Activated CD4-positive, alpha-beta T cell treated with anti-CD3 and anti-CD28 coated beads, Interleukin-2, amount 10 ng/mL, durations not matched to agents 24 days and 14 days (primary cell): ENCODE data around the gene GMPS. TPM values are rescaled to one million over a fixed set of nuclear protein-coding genes. Genes with fewer than 3 reads are reported as not detected.
"Not testable (repeated sequence)": the region's sequence is repeated elsewhere in the genome, so short reads cannot be mapped to it uniquely, and the experiment has no call there.

Experiments used
- DNase-seq: peaks from one replicate; pipeline ENCODE4 v3.0.0; 2022
- H3K27ac Mint-ChIP-seq: one replicate; pipeline ENCODE4 v1.8.0; 2022; ENCODE audit warnings: mild to moderate bottlenecking, mixed read lengths
- H3K27me3 Mint-ChIP-seq: one replicate; pipeline ENCODE4 v1.8.0; 2022; ENCODE audit warnings: mixed read lengths
- H3K36me3 Mint-ChIP-seq: one replicate; pipeline ENCODE4 v1.8.0; 2022; ENCODE audit warnings: low read depth, mild to moderate bottlenecking, mixed read lengths
- H3K4me1 Mint-ChIP-seq: one replicate; pipeline ENCODE4 v1.8.0; 2021; ENCODE audit warnings: mixed read lengths
- H3K4me3 Mint-ChIP-seq: one replicate; pipeline ENCODE4 v1.8.0; 2022; ENCODE audit warnings: mild to moderate bottlenecking, moderate library complexity, mixed read lengths
- H3K9me3 Mint-ChIP-seq: one replicate; pipeline ENCODE4 v1.8.0; 2021; ENCODE audit warnings: mixed read lengths
- intact Hi-C: fragments of 100-400 bp; cut with micrococcal nuclease; formaldehyde crosslinking; loops from one replicate; pipeline ENCODE4 v1.15.1; 2023
- total RNA-seq: library from RNA; stranded (reverse); gene quantifications from 2 replicates; pipeline ENCODE4 v1.2.3, GENCODE V29; 2022

GMPS gene
- total RNA-seq, 1 donor from 2014 or later = 151 TPM

DNA sequence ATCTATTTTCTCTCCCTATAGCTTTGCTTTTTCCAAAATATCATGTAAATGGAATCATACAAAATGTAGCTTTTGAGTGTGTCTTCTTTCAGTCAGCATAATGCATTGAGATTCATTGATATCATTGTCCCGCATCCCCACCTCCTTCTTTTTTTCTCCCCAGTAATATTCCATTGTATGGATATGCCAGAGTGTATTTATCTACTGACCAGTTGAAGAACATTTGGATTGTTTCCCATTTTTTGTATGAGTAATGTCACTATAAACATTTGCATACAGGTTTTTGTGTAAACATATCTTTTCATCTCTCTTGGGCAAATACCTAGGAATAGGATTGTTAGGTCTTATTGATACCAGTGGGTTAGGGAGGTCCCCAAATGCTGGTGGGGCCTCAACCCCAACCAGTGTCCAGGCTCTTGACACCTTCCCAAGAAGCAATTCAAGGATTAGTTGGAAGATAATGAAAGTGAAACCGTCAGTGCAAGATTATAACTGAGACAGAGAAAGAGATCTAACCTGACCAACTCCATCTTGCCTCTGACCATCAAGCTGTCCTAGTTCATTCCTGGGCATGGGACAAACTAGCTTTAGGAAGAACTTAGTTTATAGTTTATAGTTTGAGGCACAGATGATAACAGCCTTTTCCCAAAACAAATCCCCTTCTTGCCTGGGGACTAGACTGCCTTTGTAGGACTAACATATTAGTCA, 8.8 kb upstream of the GMPS start:
- peaks cover 3% of the 10 kb centered on the region for H3K36me3 Mint-ChIP-seq
- H3K27ac Mint-ChIP-seq = peak overlapping the region; percentile 82
- no peak overlapping the region for H3K4me3 Mint-ChIP-seq
- peaks cover 2% of the 10 kb centered on the region for H3K27me3 Mint-ChIP-seq
- H3K4me1 Mint-ChIP-seq = peaks cover 27% of the 10 kb centered on the region
- intact Hi-C loops = loop anchor here (1.0 kb wide), 2 partner anchors 7 to 9 kb away; partner anchors contain the start of genes GMPS and SLC33A1
- peaks cover 6% of the 10 kb centered on the region for H3K9me3 Mint-ChIP-seq
- DNase-seq = no peak

DNA sequence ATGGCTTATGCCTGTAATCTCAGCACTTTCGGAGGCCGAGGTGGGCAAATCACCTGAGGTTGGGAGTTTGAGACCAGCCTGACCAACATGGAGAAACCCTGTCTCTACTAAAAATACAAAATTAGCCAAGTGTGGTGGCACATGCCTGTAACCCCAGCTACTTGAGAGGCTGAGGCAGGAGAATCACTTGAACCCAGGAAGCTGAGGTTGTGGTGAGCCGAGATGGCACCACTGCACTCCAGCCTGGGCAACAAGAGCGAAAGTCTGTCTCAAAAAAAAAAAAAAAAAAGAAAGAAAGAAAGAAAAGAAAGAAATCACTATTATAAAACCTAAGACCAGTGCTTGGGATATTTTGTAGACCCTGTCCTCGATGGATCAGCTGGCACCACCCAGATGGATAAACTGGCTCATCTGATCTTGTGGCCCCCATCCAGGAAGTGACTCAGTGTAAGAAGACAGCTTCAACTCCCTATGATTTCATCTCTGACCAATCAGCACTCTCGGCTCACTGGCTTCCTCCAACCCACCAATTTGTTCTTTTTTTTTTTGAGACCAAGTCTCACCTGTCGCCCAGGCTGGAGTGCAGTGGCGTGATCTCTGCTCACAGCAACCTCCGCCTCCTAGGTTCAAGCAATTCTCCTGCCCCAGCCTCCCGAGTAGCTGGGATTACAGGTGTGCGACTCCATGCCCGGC, 8.0 kb upstream of the GMPS start:
- DNase-seq = peak; percentile 87
- H3K9me3 Mint-ChIP-seq, H3K36me3 Mint-ChIP-seq, H3K27me3 Mint-ChIP-seq: not testable (repeated sequence)
- intact Hi-C loops = loop anchor here (1.0 kb wide), 2 partner anchors 8 kb away; partner anchors contain the start of genes GMPS and SLC33A1
- H3K27ac Mint-ChIP-seq = peak overlapping the region; percentile 82
- peak overlapping the region; percentile 37 for H3K4me3 Mint-ChIP-seq
- peaks cover 27% of the 10 kb centered on the region for H3K4me1 Mint-ChIP-seq

DNA sequence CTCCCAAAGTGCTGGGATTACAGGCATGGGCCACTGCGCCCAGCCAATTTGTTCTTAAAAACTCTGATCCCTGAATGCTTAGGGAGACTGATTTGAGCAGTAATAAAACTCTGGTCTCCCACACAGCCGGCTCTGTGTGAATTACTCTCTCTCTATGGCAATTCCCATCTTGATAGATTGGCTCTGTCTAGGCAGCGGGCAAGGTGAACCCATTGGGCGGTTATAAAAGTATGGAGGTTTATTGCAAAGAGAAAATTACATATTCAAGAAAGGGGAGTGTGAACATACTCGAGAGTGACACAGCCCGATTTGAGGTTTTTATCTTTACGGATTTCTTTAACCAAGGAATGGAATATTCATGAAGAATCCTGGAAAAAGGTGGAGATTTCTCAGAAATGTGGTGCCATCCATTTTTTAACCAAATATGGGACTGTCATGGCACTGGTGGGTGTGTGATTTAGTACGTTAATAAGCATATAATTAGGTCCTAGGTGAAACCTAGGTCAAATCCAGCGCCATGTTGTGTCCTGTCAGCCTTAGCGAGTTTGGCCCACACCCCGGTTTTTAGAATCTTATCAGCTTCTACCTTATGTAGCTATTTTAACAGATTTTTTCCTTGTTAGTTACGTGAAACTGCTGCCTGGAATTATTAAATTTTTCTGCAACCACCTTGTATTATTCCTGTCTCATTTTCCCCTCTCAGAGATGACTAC, 7.2 kb upstream of the GMPS start:
- no peaks in the 10 kb centered on the region for H3K27me3 Mint-ChIP-seq
- peak; percentile 47 for DNase-seq
- H3K9me3 Mint-ChIP-seq = peaks cover 6% of the 10 kb centered on the region
- peaks cover 3% of the 10 kb centered on the region for H3K36me3 Mint-ChIP-seq
- H3K27ac Mint-ChIP-seq = peak overlapping the region; percentile 82
- peaks cover 26% of the 10 kb centered on the region for H3K4me1 Mint-ChIP-seq
- intact Hi-C loops = no loop called here
- peak overlapping the region; percentile 37 for H3K4me3 Mint-ChIP-seq

GRCh38 chr3:155869691-155870090, 759 bp upstream of the GMPS start:
- H3K27me3 Mint-ChIP-seq = no peaks in the 10 kb centered on the region
- intact Hi-C loops = loop anchor here (1.0 to 5.0 kb wide), 5 partner anchors 7 to 1291 kb away; partner anchors contain the start of genes C3orf33, CCNL1 and SLC33A1
- H3K4me1 Mint-ChIP-seq = peaks cover 17% of the 10 kb centered on the region
- peak overlapping the region; percentile 88 for H3K4me3 Mint-ChIP-seq
- no peaks in the 10 kb centered on the region for H3K9me3 Mint-ChIP-seq
- H3K27ac Mint-ChIP-seq = peak overlapping the region; percentile 96
- DNase-seq = no peak
- peaks cover 2% of the 10 kb centered on the region for H3K36me3 Mint-ChIP-seq

- H3K36me3 Mint-ChIP-seq = peaks cover 2% of the 10 kb centered on the region
- peak overlapping the region; percentile 88 for H3K4me3 Mint-ChIP-seq
- H3K9me3 Mint-ChIP-seq = no peaks in the 10 kb centered on the region
- H3K4me1 Mint-ChIP-seq = peaks cover 22% of the 10 kb centered on the region
- H3K27ac Mint-ChIP-seq = peak overlapping the region; percentile 85
- no peaks in the 10 kb centered on the region for H3K27me3 Mint-ChIP-seq
- peak; percentile 88 for DNase-seq
- intact Hi-C loops = loop anchor here (1.0 to 5.0 kb wide), 5 partner anchors 9 to 1289 kb away; partner anchors contain the start of genes C3orf33, CCNL1 and SLC33A1
Measured at GRCh38 chr3:155870945-155871745, 695 bp downstream of the GMPS start.

DNA sequence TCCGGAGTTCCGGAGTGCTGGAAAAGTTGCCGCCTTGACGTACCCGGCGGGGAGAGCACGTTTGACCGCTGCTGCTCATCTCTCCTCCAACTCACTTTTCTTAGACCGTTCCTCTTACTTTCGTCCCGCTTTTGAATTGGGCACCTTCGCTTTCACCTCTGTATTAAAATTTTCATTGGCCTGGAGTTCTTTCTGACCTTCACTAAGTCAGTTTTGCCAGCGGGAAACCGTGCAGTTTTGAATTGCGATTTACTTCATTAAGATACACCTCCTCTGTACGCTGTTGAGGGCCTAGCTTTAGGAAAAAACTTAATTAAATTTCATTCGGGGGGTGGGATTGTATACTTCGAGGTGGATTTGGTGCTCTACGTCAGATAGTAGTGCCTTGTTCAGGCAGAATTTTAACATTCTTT, 1.3 kb downstream of the GMPS start:
- no peak for DNase-seq
- intact Hi-C loops = loop anchor here (5.0 kb wide), 1 partner anchor 41 kb away; no protein-coding TSS in a partner anchor
- H3K36me3 Mint-ChIP-seq = peaks cover 2% of the 10 kb centered on the region

DNA sequence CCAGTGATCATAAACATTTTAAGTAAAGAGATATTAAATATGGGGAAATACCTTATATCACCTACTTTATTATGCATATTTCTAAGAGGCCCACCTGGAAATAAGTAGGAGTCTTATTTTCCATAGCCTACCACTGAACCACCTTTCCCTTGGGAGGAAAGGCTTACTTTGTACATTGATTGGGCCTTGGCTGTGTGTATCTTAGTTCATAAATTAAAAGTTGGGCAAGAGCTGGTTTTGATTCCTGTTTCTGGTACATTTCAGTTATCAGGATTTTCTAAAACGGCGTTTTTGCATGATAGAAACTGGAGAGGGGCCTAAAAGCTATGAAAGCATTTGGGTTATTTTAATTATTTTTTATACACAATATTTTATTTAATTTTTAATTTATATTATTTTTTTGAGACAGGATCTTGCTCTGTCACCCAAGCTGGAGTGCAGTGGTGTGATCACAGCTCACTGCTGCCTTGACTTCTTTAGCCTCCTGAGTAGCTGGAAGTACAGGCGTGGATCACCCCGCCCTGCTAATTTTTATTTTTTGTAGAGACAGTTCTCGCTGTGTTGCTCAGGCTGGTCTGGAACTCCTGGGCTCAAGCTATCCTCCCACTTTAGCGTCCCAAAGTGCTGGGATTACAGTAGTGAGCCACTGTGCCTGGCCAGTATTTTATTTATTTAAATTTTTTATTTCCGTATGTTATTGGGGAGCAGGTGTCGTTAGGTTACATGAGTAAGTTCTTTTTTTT, 2.6 kb downstream of the GMPS start:
- no peaks in the 10 kb centered on the region for H3K9me3 Mint-ChIP-seq
- peaks cover 27% of the 10 kb centered on the region for H3K4me1 Mint-ChIP-seq
- DNase-seq = peak; percentile 51
- intact Hi-C loops = loop anchor here (5.0 kb wide), 1 partner anchor 39 kb away; no protein-coding TSS in a partner anchor
- H3K27ac Mint-ChIP-seq = no peak overlapping the region
- H3K36me3 Mint-ChIP-seq = peaks cover 2% of the 10 kb centered on the region
- H3K27me3 Mint-ChIP-seq = no peaks in the 10 kb centered on the region
- peak overlapping the region; percentile 21 for H3K4me3 Mint-ChIP-seq

More for the DNA sequence above, 1.3 kb downstream of the GMPS start:
- Mint-ChIP-seq H3K4me1 (peaks cover 25% of the 10 kb centered on the region), H3K9me3 (no peaks in the 10 kb centered on the region), H3K4me3 (peak overlapping the region; percentile 88), H3K27ac (peak overlapping the region; percentile 85), H3K27me3 (no peaks in the 10 kb centered on the region)

DNA sequence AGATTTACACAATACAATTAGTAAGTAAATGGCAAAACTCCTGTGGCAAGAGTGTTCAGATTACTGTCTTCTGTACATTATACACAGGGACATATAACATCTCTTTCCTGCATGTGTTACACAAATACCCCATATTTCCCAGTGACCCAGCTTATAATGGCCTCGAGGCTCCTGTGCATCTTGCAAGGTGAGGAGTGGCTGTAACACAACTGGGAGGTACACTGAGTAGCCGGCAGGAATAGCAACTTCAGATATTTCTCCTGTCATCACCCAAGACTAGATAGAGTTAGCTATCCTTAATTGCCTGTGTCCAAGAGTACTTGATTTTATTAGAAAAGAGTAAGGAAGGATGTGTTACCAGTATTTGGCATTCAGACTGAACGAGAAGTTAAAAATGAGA, 5.6 kb downstream of the GMPS start:
- H3K36me3 Mint-ChIP-seq = peaks cover 2% of the 10 kb centered on the region
- no peak overlapping the region for H3K4me3 Mint-ChIP-seq
- intact Hi-C loops = no loop called here
- H3K9me3 Mint-ChIP-seq = no peaks in the 10 kb centered on the region
- H3K27me3 Mint-ChIP-seq = no peaks in the 10 kb centered on the region
- H3K27ac Mint-ChIP-seq = no peak overlapping the region
- DNase-seq = no peak
- peaks cover 36% of the 10 kb centered on the region for H3K4me1 Mint-ChIP-seq

- H3K27ac Mint-ChIP-seq = no peak overlapping the region
- peaks cover 2% of the 10 kb centered on the region for H3K36me3 Mint-ChIP-seq
- H3K27me3 Mint-ChIP-seq = no peaks in the 10 kb centered on the region
- DNase-seq = no peak
- peaks cover 37% of the 10 kb centered on the region for H3K4me1 Mint-ChIP-seq
- intact Hi-C loops = no loop called here
- H3K9me3 Mint-ChIP-seq = no peaks in the 10 kb centered on the region
- H3K4me3 Mint-ChIP-seq = no peak overlapping the region
Measured at GRCh38 chr3:155876503-155876902, 6.1 kb downstream of the GMPS start.

- no peaks in the 10 kb centered on the region for H3K36me3 Mint-ChIP-seq
- H3K9me3 Mint-ChIP-seq = no peaks in the 10 kb centered on the region
- no peak overlapping the region for H3K27ac Mint-ChIP-seq
- H3K4me1 Mint-ChIP-seq = peaks cover 31% of the 10 kb centered on the region
- no peak overlapping the region for H3K4me3 Mint-ChIP-seq
- DNase-seq = no peak
- intact Hi-C loops = no loop called here
- H3K27me3 Mint-ChIP-seq = no peaks in the 10 kb centered on the region
Measured at GRCh38 chr3:155880286-155880685, 9.8 kb downstream of the GMPS start.

DNA sequence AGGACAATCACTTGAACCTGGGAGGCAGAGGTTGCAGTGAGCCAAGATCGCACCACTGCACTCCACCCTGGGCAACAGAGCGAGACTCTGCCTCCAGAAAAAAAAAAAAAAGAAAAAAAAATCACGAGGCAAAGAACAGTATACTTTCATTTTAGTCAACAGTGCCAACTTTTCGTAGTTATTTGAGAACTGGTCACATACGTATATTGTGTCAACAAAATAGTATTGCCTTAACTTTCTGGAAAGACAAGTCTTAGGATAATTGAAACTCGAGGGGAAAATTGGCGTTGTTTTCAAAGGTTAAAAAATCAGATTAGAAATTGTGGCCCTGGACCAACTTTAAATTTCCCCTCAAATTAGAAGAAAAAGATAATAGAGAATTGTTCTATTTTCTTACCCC, 13.8 kb downstream of the GMPS start:
- Mint-ChIP-seq H3K36me3 (peaks cover 4% of the 10 kb centered on the region), H3K4me3 (no peak overlapping the region), H3K27me3 (no peaks in the 10 kb centered on the region), H3K4me1 (peaks cover 30% of the 10 kb centered on the region), H3K9me3 (no peaks in the 10 kb centered on the region), H3K27ac (no peak overlapping the region)
- intact Hi-C loops = no loop called here
- DNase-seq = no peak

- DNase-seq = no peak
- Mint-ChIP-seq H3K9me3 (no peaks in the 10 kb centered on the region), H3K36me3 (peaks cover 4% of the 10 kb centered on the region), H3K4me1 (peaks cover 31% of the 10 kb centered on the region), H3K27ac (no peak overlapping the region), H3K27me3 (no peaks in the 10 kb centered on the region), H3K4me3 (no peak overlapping the region)
- intact Hi-C loops = no loop called here
Measured at GRCh38 chr3:155885292-155885691, 14.8 kb downstream of the GMPS start.
